ENCODE data around the gene TMEM198. TPM values are rescaled to one million over a fixed set of nuclear protein-coding genes. Genes with fewer than 3 reads are reported as not detected.

TMEM198 gene
- total RNA-seq, 4 donors from 2014 or later = 0.77 to 5.3 (median 5.1) TPM; not detected in 1

DNA sequence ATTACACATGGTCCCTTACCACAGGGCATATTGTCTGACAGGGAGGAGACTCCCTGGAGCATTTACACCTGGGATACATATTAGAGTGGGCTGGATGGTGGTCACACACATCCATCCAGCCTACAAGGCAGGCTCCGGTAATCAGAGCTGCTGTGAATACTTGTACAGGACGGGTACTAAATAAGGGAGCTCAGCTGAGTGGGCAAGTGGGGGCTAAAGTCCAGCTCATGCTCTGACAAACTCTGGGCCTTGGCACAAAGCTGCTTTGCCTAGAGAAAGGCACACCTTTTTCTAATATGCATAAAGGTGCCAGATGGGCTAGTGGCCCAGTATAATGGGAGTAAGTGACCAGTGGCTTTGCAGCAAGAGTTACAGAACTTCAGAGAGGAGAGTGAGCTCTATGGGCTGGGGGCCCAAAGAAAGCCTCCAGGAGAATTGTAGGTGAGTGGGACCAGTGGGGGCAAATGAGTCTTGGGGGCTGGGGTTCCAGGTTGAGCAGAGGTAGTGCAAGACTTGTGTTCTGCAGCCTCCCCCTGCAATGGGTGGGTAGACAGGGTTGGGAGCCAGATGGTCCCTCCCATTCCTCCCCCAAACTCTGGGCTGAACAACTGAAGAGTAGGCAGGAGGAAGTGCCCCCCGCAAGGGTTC lies 1.6 kb downstream of the TMEM198 start:
- intact Hi-C loops (cut with DNase I; ENCODE audit: low total_unique reads) = no loop called here
- Histone ChIP-seq H3K36me3 (no peaks in the 10 kb centered on the region), H3K4me3 (no peak overlapping the region), H3K27ac (no peak overlapping the region), H3K9me3 (no peaks in the 10 kb centered on the region), H3K4me1 (peaks cover 0 to 5% of the 10 kb centered on the region in 2 donors), H3K27me3 (no peaks in the 10 kb centered on the region)
- TF ChIP-seq, protein P1, sequence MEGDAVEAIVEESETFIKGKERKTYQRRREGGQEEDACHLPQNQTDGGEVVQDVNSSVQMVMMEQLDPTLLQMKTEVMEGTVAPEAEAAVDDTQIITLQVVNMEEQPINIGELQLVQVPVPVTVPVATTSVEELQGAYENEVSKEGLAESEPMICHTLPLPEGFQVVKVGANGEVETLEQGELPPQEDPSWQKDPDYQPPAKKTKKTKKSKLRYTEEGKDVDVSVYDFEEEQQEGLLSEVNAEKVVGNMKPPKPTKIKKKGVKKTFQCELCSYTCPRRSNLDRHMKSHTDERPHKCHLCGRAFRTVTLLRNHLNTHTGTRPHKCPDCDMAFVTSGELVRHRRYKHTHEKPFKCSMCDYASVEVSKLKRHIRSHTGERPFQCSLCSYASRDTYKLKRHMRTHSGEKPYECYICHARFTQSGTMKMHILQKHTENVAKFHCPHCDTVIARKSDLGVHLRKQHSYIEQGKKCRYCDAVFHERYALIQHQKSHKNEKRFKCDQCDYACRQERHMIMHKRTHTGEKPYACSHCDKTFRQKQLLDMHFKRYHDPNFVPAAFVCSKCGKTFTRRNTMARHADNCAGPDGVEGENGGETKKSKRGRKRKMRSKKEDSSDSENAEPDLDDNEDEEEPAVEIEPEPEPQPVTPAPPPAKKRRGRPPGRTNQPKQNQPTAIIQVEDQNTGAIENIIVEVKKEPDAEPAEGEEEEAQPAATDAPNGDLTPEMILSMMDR (IDR thresholded peaks at IDR 0.05) = no peak
- no peak for TF ChIP-seq POLR2A (IDR thresholded peaks at IDR 0.05)
- DNase-seq = no peak

DNA sequence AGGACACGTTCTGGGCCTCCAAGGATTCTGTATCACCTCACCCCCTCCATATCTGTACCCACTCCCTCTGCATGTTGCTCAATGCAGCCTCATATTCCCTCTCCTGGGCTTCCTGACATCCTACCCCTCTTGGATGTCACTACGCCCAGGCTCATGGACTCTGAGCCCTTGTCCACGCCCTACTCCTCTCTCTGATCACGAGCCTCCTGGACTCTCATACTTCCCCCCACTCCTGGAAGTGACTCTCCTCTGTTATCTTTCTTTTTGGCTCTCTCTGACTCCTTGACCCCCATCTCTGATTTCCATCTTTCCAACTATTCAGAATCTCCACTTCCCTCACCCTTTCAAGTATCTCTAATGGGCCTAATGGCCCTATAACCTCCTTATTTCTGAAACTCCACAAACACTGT lies 2.1 kb downstream of the TMEM198 start:
- no peaks in the 10 kb centered on the region for H3K36me3 ChIP-seq
- peaks cover 0 to 5% of the 10 kb centered on the region in 2 donors for H3K4me1 ChIP-seq
- no peak for TF ChIP-seq POLR2A (IDR thresholded peaks at IDR 0.05)
- TF ChIP-seq, protein P1 (IDR thresholded peaks at IDR 0.05) = no peak
- intact Hi-C loops (cut with DNase I; ENCODE audit: low total_unique reads) = no loop called here
- no peak overlapping the region for H3K27ac ChIP-seq
- DNase-seq = no peak
- H3K9me3 ChIP-seq = no peaks in the 10 kb centered on the region
- no peaks in the 10 kb centered on the region for H3K27me3 ChIP-seq
- H3K4me3 ChIP-seq = no peak overlapping the region

DNA sequence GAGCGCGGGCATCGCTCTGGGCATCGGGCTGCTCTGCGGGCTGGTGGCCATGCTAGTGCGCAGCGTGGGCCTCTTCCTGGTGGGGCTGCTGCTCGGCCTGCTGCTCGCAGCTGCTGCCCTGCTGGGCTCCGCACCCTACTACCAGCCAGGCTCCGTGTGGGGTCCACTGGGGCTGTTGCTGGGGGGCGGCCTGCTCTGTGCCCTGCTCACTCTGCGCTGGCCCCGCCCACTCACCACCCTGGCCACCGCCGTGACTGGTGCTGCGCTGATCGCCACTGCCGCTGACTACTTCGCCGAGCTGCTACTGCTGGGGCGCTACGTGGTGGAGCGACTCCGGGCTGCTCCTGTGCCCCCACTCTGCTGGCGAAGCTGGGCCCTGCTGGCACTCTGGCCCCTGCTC lies 3.8 kb downstream of the TMEM198 start:
- H3K36me3 ChIP-seq = no peaks in the 10 kb centered on the region
- H3K27me3 ChIP-seq = no peaks in the 10 kb centered on the region
- TF ChIP-seq POLR2A (IDR thresholded peaks at IDR 0.05) = no peak
- TF ChIP-seq, protein P1 (IDR thresholded peaks at IDR 0.05) = no peak
- no peak overlapping the region for H3K27ac ChIP-seq
- H3K4me3 ChIP-seq = no peak overlapping the region
- DNase-seq = no peak
- intact Hi-C loops (cut with DNase I; ENCODE audit: low total_unique reads) = no loop called here
- peaks cover 0 to 12% of the 10 kb centered on the region in 2 donors for H3K4me1 ChIP-seq
- H3K9me3 ChIP-seq = no peaks in the 10 kb centered on the region

DNA sequence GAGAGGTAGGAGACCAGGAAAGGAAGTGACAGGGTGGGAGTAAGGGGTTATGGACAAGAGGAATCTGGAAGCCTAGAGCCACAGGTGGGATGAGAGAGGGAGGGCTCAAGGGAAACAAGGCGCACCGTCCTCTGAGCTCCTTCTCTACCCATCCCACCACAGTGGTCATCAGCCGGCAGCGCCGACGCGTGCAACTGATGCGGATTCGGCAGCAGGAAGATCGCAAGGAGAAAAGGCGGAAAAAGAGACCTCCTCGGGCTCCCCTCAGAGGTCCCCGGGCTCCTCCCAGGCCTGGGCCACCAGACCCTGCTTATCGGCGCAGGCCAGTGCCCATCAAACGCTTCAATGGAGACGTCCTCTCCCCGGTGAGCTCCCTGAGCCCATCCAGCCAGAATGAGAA lies 5.2 kb downstream of the TMEM198 start:
- Histone ChIP-seq H3K27me3 (no peaks in the 10 kb centered on the region), H3K36me3 (no peaks in the 10 kb centered on the region), H3K4me3 (no peak overlapping the region), H3K27ac (no peak overlapping the region), H3K9me3 (no peaks in the 10 kb centered on the region), H3K4me1 (peaks cover 3 to 17% of the 10 kb centered on the region in 2 donors)
- DNase-seq = no peak
- intact Hi-C loops (cut with DNase I; ENCODE audit: low total_unique reads) = no loop called here
- TF ChIP-seq, protein P1 (IDR thresholded peaks at IDR 0.05) = no peak
- no peak for TF ChIP-seq POLR2A (IDR thresholded peaks at IDR 0.05)

DNA sequence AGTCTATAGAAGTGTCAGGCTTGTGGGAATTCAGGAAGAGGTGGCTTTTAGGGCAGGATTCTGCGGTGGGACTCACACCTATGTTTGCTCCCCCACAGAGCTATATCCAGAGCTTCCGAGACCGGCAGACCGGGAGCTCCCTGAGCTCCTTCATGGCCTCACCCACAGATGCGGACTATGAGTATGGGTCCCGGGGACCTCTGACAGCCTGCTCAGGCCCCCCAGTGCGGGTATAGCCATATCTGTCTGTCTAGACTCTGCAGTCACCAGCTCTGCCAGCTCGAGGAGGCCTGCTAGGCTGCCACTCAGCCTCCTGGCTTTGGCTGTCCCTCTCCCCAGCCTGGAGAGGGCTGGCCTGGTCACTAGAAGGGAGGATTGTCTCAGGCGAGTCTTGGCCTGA lies 5.8 kb downstream of the TMEM198 start:
- H3K36me3 ChIP-seq = no peaks in the 10 kb centered on the region
- no peak for DNase-seq
- no peaks in the 10 kb centered on the region for H3K27me3 ChIP-seq
- TF ChIP-seq POLR2A (IDR thresholded peaks at IDR 0.05) = no peak
- TF ChIP-seq, protein P1 (IDR thresholded peaks at IDR 0.05) = no peak
- no peak overlapping the region for H3K4me3 ChIP-seq
- intact Hi-C loops (cut with DNase I; ENCODE audit: low total_unique reads) = no loop called here
- H3K4me1 ChIP-seq = peaks cover 3 to 17% of the 10 kb centered on the region in 2 donors
- H3K9me3 ChIP-seq = no peaks in the 10 kb centered on the region
- H3K27ac ChIP-seq = no peak overlapping the region
